HUES64 (cell line): ENCODE results near the gene HRH2. TPM values are rescaled to one million over a fixed set of nuclear protein-coding genes. Genes with fewer than 3 reads are reported as not detected.
"Not testable (repeated sequence)": the region's sequence is repeated elsewhere in the genome, so short reads cannot be mapped to it uniquely, and the experiment has no call there.

Source experiments
- H3K27ac ChIP-seq: 2 replicates; pipeline ENCODE4 v1.7.0; 2013; ENCODE audit warnings: low read depth, low read length, inconsistent platforms
- H3K27me3 ChIP-seq: 2 replicates; pipeline ENCODE4 v1.6.1; 2013; ENCODE audit warnings: mild to moderate bottlenecking, low read length; ENCODE audit not compliant: insufficient read depth
- H3K36me3 ChIP-seq: 2 replicates; pipeline ENCODE4 v1.6.1; 2013; ENCODE audit warnings: mild to moderate bottlenecking, low read length; ENCODE audit not compliant: insufficient read depth
- H3K4me1 ChIP-seq: 2 replicates; pipeline ENCODE4 v1.6.1; 2013; ENCODE audit warnings: mild to moderate bottlenecking, low read length, moderate library complexity; ENCODE audit not compliant: insufficient read depth
- H3K4me3 ChIP-seq: 2 replicates; pipeline ENCODE4 v1.5.1; 2013; ENCODE audit warnings: mild to moderate bottlenecking, low read length, moderate library complexity
- H3K9ac ChIP-seq: 2 replicates; pipeline ENCODE4 v1.6.1; 2013; ENCODE audit warnings: mild to moderate bottlenecking, low read depth, low read length
- H3K9me3 ChIP-seq: 2 replicates; pipeline ENCODE4 v1.6.1; 2013; ENCODE audit warnings: low read depth, low read length; ENCODE audit not compliant: insufficient read depth
- WGBS: fragments of 150-250, 120-280 bp; methylation state at CpG from one replicate; pipeline ENCODE4 v1.1.7; 2013; ENCODE audit warnings: missing lambda C conversion rate; 5-methylcytosine and 5-hydroxymethylcytosine counted together
- polyA plus RNA-seq, 2 experiments: library from polyadenylated mRNA; stranded (reverse); fragments of 50-300 nt; gene quantifications; one replicate each; pipeline ENCODE4 v1.2.3, GENCODE V29; 2013

Gene HRH2
- 3.6 TPM for polyA plus RNA-seq (2013, experiment 1 of 2)
- 4.2 TPM for polyA plus RNA-seq (2013, experiment 2 of 2)

DNA sequence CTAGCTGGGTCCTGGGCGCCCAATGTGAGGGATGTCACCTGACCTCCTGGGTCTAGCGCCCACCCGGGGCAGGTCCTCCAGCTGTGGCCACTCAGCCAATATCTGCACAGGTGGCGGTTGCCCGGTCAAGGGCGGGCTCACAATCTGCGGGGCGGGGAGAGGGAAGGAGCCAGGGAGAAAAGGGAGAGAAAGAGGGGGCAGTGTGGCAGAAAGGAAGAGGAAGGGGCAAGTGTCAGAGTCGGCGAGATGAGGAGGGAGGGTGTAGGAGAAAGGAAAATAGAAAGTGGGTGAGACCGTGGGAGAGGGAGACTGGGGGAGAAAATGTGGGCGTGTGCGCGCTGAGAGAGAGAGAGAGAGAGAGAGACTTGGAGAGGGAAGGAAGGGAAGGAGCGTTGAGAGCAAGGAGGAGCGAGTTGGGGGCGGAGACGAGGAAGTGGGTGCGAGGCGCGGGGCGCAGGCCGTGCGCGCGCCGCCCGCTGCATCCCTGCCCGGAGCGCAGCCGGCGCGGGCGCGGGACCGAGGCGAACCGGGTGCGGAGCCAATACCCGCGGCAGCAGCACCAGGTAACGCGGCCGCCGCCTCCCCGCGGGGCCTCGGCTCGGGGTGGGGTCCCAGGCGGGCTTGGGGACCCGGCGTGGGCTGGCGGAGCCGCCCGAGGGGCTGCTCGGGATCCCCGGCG is at the start of gene HRH2:
HRH2 (plus strand) TSS at position 479 of the 679 bp plus-strand sequence. CDS start 25,163 bp downstream, outside the sequence.
- WGBS = under 1% methylated on average over 58 of the region's 58 CpGs
- Histone ChIP-seq H3K4me1 (no peaks in the 10 kb centered on the region; the same call in 1 of the 2 replicates), H3K36me3 (no peaks in the 10 kb centered on the region; the same call in 1 of the 2 replicates), H3K9ac (peak within 1 kb of the TSS; percentile 35; the same call in 1 of the 2 replicates), H3K27ac (no peak within 1 kb of the TSS), H3K4me3 (peak within 1 kb of the TSS; percentile 71), H3K9me3 (no peaks in the 10 kb centered on the region), H3K27me3 (peaks cover 35% of the 10 kb centered on the region)

DNA sequence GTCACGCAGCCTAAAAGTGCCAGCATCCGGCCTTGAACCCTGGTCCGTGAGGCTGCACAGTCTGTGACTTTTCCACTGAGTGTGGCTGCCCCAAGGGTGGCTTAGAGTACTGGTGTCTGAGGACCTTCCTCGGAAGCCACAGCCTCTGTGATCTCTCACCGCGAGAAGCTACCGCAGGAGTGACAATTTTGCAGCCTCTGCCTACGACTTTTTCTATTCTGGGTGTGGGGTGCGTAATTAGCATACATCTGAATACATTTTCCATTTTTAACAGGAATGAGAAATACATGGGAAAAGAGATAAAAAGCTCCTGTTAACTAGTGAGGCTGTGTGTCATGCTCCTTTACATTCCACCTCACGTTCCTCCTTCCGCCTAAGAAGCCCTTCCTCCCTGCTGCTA is 48.3 kb upstream of the HRH2 start:
- Histone ChIP-seq H3K9ac (no peak overlapping the region), H3K36me3 (no peaks in the 10 kb centered on the region; the same call in 1 of the 2 replicates), H3K27me3 (no peaks in the 10 kb centered on the region), H3K27ac (no peak overlapping the region), H3K9me3 (peaks cover 17% of the 10 kb centered on the region), H3K4me1 (peaks cover 10% of the 10 kb centered on the region; the same call in 1 of the 2 replicates), H3K4me3 (no peak overlapping the region)
- 89% methylated on average over 9 of the region's 11 CpGs for WGBS

DNA sequence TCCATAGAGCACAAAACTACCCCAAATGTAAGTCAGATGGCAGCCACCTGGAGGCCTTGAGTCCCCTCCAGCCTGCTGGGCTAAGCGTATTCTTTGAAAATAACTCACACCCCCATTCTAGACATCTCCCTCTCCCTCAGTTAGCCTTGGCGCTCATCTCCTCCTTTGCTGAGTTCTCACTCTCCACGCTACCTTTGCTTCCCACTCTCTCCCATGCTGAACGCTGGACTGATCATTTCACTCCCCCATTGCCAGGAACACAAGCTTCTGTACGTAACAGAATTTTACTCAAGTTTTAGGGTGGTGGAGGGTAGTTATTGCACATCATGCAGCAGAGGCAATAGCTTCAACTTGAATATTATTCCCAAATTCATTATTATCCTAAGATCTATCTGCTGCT is 47.5 kb upstream of the HRH2 start:
- no peaks in the 10 kb centered on the region; the same call in 1 of the 2 replicates for H3K36me3 ChIP-seq
- peaks cover 11% of the 10 kb centered on the region for H3K9me3 ChIP-seq
- no peak overlapping the region for H3K9ac ChIP-seq
- 89% methylated on average over 4 of the region's 5 CpGs for WGBS
- no peak overlapping the region for H3K27ac ChIP-seq
- peaks cover 2% of the 10 kb centered on the region; the same call in 1 of the 2 replicates for H3K4me1 ChIP-seq
- H3K27me3 ChIP-seq = no peaks in the 10 kb centered on the region
- no peak overlapping the region for H3K4me3 ChIP-seq

GRCh38 chr5:175610898-175611297 is 47.0 kb upstream of the HRH2 start:
- H3K36me3 ChIP-seq = no peaks in the 10 kb centered on the region; the same call in 1 of the 2 replicates
- 79% methylated on average over 3 of the region's 3 CpGs for WGBS
- H3K4me1 ChIP-seq = no peaks in the 10 kb centered on the region

GRCh38 chr5:175614223-175614815 is 43.6 kb upstream of the HRH2 start:
- H3K9ac ChIP-seq = no peak overlapping the region
- H3K4me3 ChIP-seq = no peak overlapping the region
- 90% methylated on average over 7 of the region's 7 CpGs for WGBS
- H3K27me3 ChIP-seq = no peaks in the 10 kb centered on the region
- no peaks in the 10 kb centered on the region for H3K9me3 ChIP-seq
- H3K4me1 ChIP-seq = no peaks in the 10 kb centered on the region
- H3K27ac ChIP-seq = no peak overlapping the region
- H3K36me3 ChIP-seq = no peaks in the 10 kb centered on the region

More at GRCh38 chr5:175610898-175611297, 47.0 kb upstream of the HRH2 start:
- no peak overlapping the region for H3K4me3 ChIP-seq
- H3K9me3 ChIP-seq = peaks cover 6% of the 10 kb centered on the region
- no peaks in the 10 kb centered on the region for H3K27me3 ChIP-seq
- no peak overlapping the region for H3K9ac ChIP-seq
- H3K27ac ChIP-seq = no peak overlapping the region

DNA sequence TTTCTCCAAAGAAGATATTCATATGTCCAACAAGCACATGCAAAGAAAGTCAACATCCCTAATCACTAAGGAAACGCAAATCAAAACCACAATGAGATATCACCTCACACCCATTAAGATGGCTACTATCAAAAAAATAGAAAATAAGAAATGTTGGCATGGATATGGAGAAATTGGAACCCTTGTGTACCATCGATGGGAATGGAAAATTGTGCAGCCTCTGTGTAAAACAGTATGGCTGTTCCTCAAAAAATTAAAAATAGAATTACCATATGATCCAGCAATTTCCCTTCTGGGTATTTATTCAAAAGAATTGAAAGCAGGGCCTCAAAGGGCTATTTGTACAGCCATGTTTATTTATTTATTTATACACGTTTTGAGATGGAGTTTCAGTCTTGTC is 43.0 kb upstream of the HRH2 start:
- Histone ChIP-seq H3K9ac (no peak overlapping the region), H3K36me3 (no peaks in the 10 kb centered on the region), H3K4me1 (no peaks in the 10 kb centered on the region), H3K4me3 (no peak overlapping the region), H3K27ac (no peak overlapping the region), H3K27me3 (no peaks in the 10 kb centered on the region), H3K9me3 (no peaks in the 10 kb centered on the region)
- 90% methylated on average over 3 of the region's 3 CpGs for WGBS

- no peaks in the 10 kb centered on the region for H3K27me3 ChIP-seq
- H3K4me1 ChIP-seq = no peaks in the 10 kb centered on the region
- H3K9ac ChIP-seq = no peak overlapping the region
- WGBS = 93% methylated on average over 5 of the region's 5 CpGs
- H3K4me3 ChIP-seq = no peak overlapping the region
- H3K36me3 ChIP-seq = no peaks in the 10 kb centered on the region
- 0 out of 2 replicates have a peak, but pooled peaks cover under 1% of the 10 kb centered on the region for H3K9me3 ChIP-seq
- no peak overlapping the region for H3K27ac ChIP-seq
Observed at GRCh38 chr5:175616083-175616482, 41.8 kb upstream of the HRH2 start.

GRCh38 chr5:175616527-175616926 is 41.3 kb upstream of the HRH2 start:
- H3K27me3 ChIP-seq, H3K36me3 ChIP-seq, H3K9me3 ChIP-seq, H3K4me3 ChIP-seq, H3K9ac ChIP-seq, H3K27ac ChIP-seq, H3K4me1 ChIP-seq: not testable (repeated sequence)
- WGBS = 95% methylated on average over 13 of the region's 13 CpGs

DNA sequence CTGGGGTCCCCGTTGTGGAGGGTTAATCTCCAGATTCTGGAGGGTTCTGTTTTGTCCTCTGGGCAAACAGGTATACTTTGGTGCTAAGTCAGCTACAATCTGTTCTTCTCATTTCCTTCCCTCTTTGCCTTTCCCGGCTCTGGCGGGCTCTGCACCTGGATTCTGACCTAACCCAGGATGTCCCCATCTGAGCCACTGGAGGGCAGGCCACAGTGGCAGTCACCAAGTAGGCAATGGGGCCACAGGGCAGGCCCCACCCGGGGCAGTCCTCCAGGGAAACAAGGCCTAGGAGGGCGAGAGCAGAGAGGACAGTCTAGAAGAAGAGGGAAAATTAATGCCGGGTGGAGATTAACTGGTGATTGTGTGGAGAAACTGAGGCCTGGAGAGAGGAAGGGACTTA is 40.4 kb upstream of the HRH2 start:
- H3K27ac ChIP-seq = no peak overlapping the region
- H3K27me3 ChIP-seq = no peaks in the 10 kb centered on the region
- H3K4me3 ChIP-seq = no peak overlapping the region
- no peak overlapping the region for H3K9ac ChIP-seq
- H3K9me3 ChIP-seq = peaks cover 13% of the 10 kb centered on the region
- WGBS = 75% methylated on average over 6 of the region's 6 CpGs
- H3K36me3 ChIP-seq = no peaks in the 10 kb centered on the region
- no peaks in the 10 kb centered on the region for H3K4me1 ChIP-seq

DNA sequence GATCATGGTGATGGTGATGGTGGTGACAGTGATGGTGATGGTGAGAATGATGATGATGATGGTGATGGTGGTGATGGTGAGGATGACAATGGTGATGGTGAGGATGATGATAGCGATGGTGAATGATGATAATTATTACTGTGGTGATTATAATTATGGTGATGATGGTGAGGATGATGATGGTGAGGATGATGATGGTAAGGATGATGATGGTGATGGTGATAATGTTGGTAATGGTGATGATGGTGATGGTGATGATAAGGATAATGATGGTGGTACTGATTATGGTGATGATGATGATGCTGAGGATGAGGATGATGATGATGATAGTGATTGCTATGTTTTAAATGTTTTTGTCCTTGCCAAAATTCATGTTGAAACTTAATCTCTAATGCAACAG is 37.3 kb upstream of the HRH2 start:
- H3K9me3 ChIP-seq = peaks cover 24% of the 10 kb centered on the region
- no peak overlapping the region for H3K9ac ChIP-seq
- no peak overlapping the region for H3K4me3 ChIP-seq
- H3K27ac ChIP-seq = no peak overlapping the region
- no peaks in the 10 kb centered on the region for H3K27me3 ChIP-seq
- WGBS = 48% methylated on average over 1 of the region's 1 CpG
- H3K36me3 ChIP-seq = no peaks in the 10 kb centered on the region
- H3K4me1 ChIP-seq = no peaks in the 10 kb centered on the region

DNA sequence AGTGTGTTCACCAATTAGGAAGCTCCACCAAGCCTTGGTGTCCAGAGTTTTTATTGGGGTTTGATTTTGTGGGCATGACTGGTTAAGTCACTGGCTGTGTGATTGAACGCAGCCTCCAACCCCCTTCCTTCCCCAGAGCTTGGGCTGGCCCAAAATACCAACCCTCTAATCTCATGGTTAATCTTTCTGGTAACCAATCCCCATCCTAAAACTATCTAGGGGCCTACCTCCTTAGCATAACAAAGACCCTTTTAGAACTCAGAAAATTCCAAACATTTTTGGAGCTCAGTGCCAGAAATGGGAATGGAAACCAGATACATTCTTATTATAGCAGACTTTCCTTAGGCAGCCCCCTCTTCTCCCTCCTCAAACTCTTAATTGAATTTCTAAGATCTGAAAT is 35.9 kb upstream of the HRH2 start:
- no peak overlapping the region for H3K4me3 ChIP-seq
- no peaks in the 10 kb centered on the region for H3K36me3 ChIP-seq
- peaks cover 24% of the 10 kb centered on the region for H3K9me3 ChIP-seq
- no peaks in the 10 kb centered on the region for H3K4me1 ChIP-seq
- H3K27ac ChIP-seq = no peak overlapping the region
- no peak overlapping the region for H3K9ac ChIP-seq
- no peaks in the 10 kb centered on the region for H3K27me3 ChIP-seq
- WGBS = 88% methylated on average over 1 of the region's 1 CpG
